Measurements from ENCODE around the gene KRTAP29-1. TPM values are rescaled to one million over a fixed set of nuclear protein-coding genes. Genes with fewer than 3 reads are reported as not detected.
"Not testable (repeated sequence)": the region's sequence is repeated elsewhere in the genome, so short reads cannot be mapped to it uniquely, and the experiment has no call there.

The KRTAP29-1 gene
- total RNA-seq, 1 experiment from 2014 or later: not detected

GRCh38 chr17:41258406-41258805 lies 44.2 kb downstream of the KRTAP29-1 start:
- peaks cover 18% of the 10 kb centered on the region for H3K27me3 ChIP-seq (ENCODE audit: control insufficient read depth, insufficient read depth, low read length)
- H3K27ac ChIP-seq (ENCODE audit: low read length): no peak overlapping the region
- intact Hi-C loops (cut with micrococcal nuclease; ENCODE audit: unreplicated experiment): no loop called here
- no peak for TF ChIP-seq POLR2AphosphoS5 (IDR thresholded peaks at IDR 0.05; ENCODE audit: low read depth, low read length)
- H3K9me3 ChIP-seq (ENCODE audit: control insufficient read depth, insufficient read depth, low read depth, low read length): no peaks in the 10 kb centered on the region
- no peak overlapping the region for H3K4me3 ChIP-seq (ENCODE audit: low read depth in 2 of 2, low read length in 2 of 2)
- CTCF ChIA-PET: no interaction called here
- DNase-seq (ENCODE audit: low read depth, low spot score) (no peak), ATAC-seq (no peak)
- POLR2A ChIA-PET: no interaction called here
- BruUV-seq (replicated peaks): no TSS peak
- in situ Hi-C loops (cut with HindIII; ENCODE audit: low pct_unique_long_range_greater_than_20kb, low sequenced_read_pairs): no loop called here
- no peaks in the 10 kb centered on the region for H3K4me1 ChIP-seq (ENCODE audit: control insufficient read depth, insufficient read depth, low read length)
- no peaks in the 10 kb centered on the region for H3K36me3 ChIP-seq (ENCODE audit: control insufficient read depth, insufficient read depth, low read length)

GRCh38 chr17:41256291-41256685 lies 46.4 kb downstream of the KRTAP29-1 start:
- H3K4me1 ChIP-seq (ENCODE audit: control insufficient read depth, insufficient read depth, low read length): no peaks in the 10 kb centered on the region
- TF ChIP-seq REST (IDR thresholded peaks at IDR 0.05; ENCODE audit: insufficient read depth in 1 of 2, low read depth in 2 of 2, low read length in 1 of 2) (no peak), SIN3A (IDR thresholded peaks at IDR 0.05; ENCODE audit: borderline replicate concordance, insufficient read depth, low read depth, low read length) (no peak), TCF7L2 (IDR thresholded peaks at IDR 0.05; ENCODE audit: low read depth, low read length) (no peak), POLR2AphosphoS5 (IDR thresholded peaks at IDR 0.05; ENCODE audit: low read depth, low read length) (no peak)
- TF ChIP-seq, protein P1, sequence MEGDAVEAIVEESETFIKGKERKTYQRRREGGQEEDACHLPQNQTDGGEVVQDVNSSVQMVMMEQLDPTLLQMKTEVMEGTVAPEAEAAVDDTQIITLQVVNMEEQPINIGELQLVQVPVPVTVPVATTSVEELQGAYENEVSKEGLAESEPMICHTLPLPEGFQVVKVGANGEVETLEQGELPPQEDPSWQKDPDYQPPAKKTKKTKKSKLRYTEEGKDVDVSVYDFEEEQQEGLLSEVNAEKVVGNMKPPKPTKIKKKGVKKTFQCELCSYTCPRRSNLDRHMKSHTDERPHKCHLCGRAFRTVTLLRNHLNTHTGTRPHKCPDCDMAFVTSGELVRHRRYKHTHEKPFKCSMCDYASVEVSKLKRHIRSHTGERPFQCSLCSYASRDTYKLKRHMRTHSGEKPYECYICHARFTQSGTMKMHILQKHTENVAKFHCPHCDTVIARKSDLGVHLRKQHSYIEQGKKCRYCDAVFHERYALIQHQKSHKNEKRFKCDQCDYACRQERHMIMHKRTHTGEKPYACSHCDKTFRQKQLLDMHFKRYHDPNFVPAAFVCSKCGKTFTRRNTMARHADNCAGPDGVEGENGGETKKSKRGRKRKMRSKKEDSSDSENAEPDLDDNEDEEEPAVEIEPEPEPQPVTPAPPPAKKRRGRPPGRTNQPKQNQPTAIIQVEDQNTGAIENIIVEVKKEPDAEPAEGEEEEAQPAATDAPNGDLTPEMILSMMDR (IDR thresholded peaks at IDR 0.05): no peak
- in situ Hi-C loops (cut with HindIII; ENCODE audit: low pct_unique_long_range_greater_than_20kb, low sequenced_read_pairs) (no loop called here), intact Hi-C loops (cut with micrococcal nuclease; ENCODE audit: unreplicated experiment) (no loop called here)
- POLR2A ChIA-PET: no interaction called here
- no peak for DNase-seq (ENCODE audit: low read depth, low spot score)
- CTCF ChIA-PET: no interaction called here
- BruUV-seq (replicated peaks): no TSS peak
- H3K27ac ChIP-seq (ENCODE audit: low read length): no peak overlapping the region
- no peaks in the 10 kb centered on the region for H3K36me3 ChIP-seq (ENCODE audit: control insufficient read depth, insufficient read depth, low read length)
- H3K9me3 ChIP-seq (ENCODE audit: control insufficient read depth, insufficient read depth, low read depth, low read length): no peaks in the 10 kb centered on the region
- no peak for ATAC-seq
- peaks cover 27% of the 10 kb centered on the region for H3K27me3 ChIP-seq (ENCODE audit: control insufficient read depth, insufficient read depth, low read length)
- H3K4me3 ChIP-seq (ENCODE audit: low read depth in 2 of 2, low read length in 2 of 2): no peak overlapping the region

DNA sequence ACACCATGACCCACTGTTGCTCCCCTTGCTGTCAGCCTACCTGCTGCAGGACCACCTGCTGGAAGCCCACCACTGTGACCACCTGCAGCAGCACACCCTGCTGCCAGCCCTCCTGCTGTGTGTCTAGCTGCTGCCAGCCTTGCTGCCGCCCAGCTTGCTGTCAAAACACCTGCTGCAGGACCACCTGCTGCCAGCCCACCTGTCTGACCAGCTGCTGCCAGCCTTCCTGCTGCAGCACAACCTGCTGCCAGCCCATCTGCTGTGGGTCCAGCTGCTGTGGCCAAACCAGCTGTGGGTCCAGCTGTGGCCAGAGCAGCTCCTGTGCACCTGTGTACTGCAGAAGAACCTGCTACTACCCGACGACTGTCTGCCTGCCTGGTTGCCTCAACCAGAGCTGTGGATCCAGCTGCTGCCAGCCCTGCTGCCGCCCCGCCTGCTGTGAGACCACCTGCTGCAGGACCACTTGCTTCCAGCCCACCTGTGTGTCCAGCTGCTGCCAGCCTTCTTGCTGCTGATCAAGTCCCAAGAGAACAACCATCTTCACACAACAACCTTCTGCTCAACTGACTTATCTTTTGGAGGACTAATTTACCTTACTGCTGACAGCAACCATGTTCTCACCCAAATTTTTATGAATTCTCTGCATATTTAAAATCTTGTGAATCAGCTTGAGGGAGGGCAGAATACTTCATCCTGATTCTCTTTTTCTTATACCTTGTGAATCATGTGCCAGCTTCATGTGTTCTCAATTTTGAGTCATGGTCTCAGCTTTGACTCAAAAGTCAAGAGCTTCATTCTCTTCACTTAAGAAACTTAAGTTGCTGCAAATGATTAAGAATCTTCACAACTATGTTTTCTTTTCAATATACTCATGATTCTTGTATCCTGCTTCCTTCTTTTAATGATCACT lies 47.0 kb downstream of the KRTAP29-1 start, which contains the start of gene KRTAP9-9:
Gene KRTAP9-9 (plus strand): TSS at position 4 of the 910 bp plus-strand sequence.
- CTCF ChIA-PET; POLR2A ChIA-PET; H3K4me3 ChIP-seq (ENCODE audit: low read depth in 2 of 2, low read length in 2 of 2); BruUV-seq (replicated peaks); DNase-seq (ENCODE audit: low read depth, low spot score); ATAC-seq; H3K36me3 ChIP-seq (ENCODE audit: control insufficient read depth, insufficient read depth, low read length); H3K4me1 ChIP-seq (ENCODE audit: control insufficient read depth, insufficient read depth, low read length); H3K9me3 ChIP-seq (ENCODE audit: control insufficient read depth, insufficient read depth, low read depth, low read length); H3K27ac ChIP-seq (ENCODE audit: low read length); intact Hi-C loops (cut with micrococcal nuclease; ENCODE audit: unreplicated experiment); in situ Hi-C loops (cut with HindIII; ENCODE audit: low pct_unique_long_range_greater_than_20kb, low sequenced_read_pairs): not testable (repeated sequence)
- H3K27me3 ChIP-seq (ENCODE audit: control insufficient read depth, insufficient read depth, low read length): peaks cover 30% of the 10 kb centered on the region

All from Panc1 (cell line).